ENCODE results near the gene BDH1.
"Not testable (repeated sequence)": the region's sequence is repeated elsewhere in the genome, so short reads cannot be mapped to it uniquely, and the experiment has no call there.

BDH1 gene

GRCh38 chr3:197487911-197488391 lies 67.8 kb downstream of the BDH1 start:
- no peak for DNase-seq (ENCODE audit: low read depth in 2 of 2, low spot score in 1 of 2)

DNA sequence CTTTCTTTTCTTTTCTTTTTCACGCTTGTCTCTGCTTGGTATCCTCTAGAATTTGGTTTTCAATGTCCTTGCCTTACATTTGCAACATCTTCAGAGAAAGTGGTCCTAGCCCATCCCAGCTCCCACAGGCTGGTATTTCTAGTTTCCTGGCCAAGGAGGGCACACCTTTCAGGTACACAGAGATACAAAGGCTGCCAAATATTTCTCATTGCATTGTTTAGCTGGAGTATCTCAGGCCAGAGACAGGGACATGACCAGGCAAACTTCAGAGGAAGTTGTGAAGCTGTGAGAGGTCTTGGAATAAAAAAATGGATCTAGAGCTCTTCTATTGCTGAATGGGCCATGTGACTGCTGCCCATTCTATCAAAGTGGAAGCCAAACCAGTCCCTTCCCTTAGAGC lies 68.9 kb downstream of the BDH1 start:
- no peak for DNase-seq (ENCODE audit: low read depth in 2 of 2, low spot score in 1 of 2)

- no peak for DNase-seq (ENCODE audit: low read depth in 2 of 2, low spot score in 1 of 2)
Measured at GRCh38 chr3:197485143-197485542, 70.6 kb downstream of the BDH1 start.

GRCh38 chr3:197484204-197484901 lies 71.4 kb downstream of the BDH1 start:
- no peak for DNase-seq (ENCODE audit: low read depth in 2 of 2, low spot score in 1 of 2)

DNA sequence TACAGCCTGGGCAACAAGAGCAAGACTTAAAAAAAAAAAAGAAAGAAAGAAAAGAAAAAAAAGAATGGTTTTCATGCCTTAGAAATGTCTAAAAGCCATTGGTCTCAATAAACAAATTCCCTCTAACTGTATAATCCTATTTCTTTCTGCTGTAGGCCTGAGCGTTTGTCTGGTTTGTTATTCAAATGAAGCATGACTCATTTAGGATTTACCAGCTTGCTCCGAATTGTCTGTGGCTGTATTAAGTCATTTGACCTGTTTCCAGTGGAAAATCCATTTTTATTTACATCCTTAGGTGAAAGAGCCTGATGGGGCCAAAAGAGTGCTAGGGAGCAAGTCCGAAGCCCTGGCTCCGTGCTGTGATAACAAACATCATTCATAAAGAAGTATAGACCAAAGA lies 73.8 kb downstream of the BDH1 start:
- no peak for DNase-seq (ENCODE audit: low read depth in 2 of 2, low spot score in 1 of 2)

- no peak for DNase-seq (ENCODE audit: low read depth in 2 of 2, low spot score in 1 of 2)
Measured at GRCh38 chr3:197480320-197480719, 75.4 kb downstream of the BDH1 start.

DNA sequence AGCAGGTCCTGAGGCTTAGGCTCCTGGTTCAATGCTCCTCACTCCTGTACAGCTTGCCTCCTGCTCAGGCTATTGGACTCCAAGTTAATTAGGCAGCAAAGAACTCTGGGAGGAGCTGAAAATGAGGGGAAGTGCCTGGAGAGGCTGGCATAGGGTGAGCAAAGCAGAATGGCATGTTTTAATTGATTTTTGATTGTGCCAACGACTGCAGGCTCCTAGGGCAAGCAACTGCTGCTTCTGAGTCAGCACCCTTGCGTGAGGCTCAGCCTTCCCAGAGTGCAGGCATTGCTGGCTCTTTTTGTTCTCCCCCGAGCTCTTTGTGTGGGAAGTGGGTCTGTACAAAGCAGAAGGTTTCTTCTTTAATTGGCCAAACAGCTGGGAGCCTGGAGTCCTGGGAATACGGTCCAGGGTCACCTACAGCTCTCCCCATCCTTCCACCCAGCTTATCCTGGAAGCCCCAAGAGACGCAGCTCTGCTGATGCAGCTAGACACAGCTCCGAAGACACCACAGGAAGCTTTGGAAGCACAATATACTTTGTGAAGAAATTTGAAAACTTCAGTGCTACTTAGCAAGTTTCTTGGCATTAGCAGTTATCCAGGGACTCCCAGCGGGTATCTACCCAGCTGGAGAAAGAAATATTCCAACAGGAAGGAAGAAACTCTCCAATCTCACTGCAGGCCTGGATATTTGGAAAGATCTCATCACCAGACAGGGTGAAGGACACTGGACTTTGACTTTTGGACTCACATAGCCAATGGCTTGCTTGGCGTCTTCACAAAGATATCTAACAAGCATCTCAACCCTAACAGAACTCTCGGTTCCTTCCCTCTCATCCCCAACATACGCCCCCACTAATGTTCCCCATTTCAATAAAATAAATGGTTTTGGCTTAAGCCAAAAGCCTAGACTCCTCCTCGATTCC lies 76.8 kb downstream of the BDH1 start:
- DNase-seq (ENCODE audit: low read depth in 2 of 2, low spot score in 1 of 2), result no peak

GRCh38 chr3:197477816-197478215 lies 78.0 kb downstream of the BDH1 start:
- not testable (repeated sequence) for DNase-seq (ENCODE audit: low read depth in 2 of 2, low spot score in 1 of 2)

GRCh38 chr3:197475997-197476525 lies 79.7 kb downstream of the BDH1 start:
- no peak for DNase-seq (ENCODE audit: low read depth in 2 of 2, low spot score in 1 of 2)

DNA sequence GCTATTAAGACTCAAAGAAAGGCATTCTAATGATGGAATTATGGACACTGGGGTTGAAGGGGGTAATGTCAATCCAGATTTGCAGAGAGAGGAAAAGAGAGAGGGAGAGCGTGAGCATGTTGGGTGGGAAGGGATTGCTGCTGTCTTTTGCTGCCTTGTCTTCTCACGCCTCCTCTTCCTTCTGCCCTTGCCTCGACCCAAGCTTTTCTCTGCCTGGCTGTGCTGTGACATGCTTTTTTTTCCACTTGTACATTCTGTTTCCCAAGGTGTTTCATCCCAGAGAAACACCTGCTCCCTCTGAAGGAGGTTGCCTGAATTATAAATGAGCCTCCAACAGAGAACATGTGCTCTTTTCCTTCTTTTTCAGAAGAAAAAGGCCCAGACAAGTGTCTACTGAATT lies 80.3 kb downstream of the BDH1 start:
- no peak for DNase-seq (ENCODE audit: low read depth in 2 of 2, low spot score in 1 of 2)

- DNase-seq (ENCODE audit: low read depth in 2 of 2, low spot score in 1 of 2), result no peak
Measured at GRCh38 chr3:197472151-197472550, 83.6 kb downstream of the BDH1 start.

DNA sequence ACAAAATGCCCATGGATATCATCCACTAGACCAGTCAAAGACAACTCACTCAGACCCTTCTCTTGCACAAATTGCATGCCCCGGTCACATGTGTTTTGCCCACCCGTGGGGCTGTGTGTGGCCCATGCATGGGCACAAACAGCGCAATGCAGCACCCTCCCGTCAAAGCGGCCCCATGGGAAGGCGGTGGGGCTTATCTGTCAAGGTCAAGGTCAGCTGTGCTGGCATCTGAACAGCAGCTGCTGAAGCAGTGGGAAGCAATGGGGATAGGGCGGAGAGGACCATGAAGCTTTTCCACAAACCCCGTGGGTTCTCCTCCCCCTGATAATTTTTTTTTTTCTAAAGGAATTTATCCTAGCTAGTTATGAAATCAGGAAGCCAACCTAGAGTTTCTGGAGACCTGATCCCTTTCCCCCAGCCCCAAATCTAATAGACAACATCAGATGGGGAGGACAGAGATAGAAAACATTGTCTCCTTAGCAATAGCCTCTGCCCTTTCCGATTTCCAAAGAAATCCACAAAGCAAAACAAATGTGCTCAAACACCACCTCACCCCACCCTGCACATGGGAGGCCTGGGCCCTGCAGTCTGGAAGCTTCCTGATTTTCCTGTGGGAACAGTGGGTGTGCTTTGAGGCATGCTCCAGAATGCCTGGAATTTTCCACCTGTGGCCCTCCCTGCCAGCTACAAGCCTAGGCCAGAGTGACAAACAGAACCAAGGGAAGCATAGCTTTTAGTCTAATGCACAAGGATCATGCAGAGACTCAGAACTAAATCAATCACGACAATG lies 84.4 kb downstream of the BDH1 start:
- DNase-seq (ENCODE audit: low read depth in 2 of 2, low spot score in 1 of 2), result no peak

DNA sequence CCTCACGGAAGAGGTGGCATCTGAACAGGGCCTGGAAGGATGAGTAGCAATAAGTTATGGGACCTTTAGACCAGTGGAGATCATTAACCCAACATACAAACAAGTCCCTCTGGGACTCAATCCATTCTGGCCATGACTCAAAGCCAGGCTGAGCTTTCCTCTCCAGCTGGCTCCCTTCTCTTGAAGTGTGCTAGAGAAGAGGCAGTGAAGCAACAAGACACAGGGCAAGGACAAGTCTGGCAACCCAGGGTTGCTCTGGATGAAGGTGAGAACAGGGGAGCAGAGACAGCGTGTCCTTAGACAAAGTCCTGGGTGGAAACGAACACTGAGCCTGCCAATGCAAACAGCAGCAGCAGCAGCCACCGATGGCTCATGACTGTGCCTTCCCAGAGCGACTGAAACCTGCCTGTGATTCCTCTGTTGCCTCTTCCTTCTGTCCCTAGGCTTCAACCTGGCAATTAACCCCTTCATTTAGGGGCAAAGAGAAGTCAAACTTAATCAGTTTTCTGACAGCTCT lies 86.8 kb downstream of the BDH1 start:
- no peak for DNase-seq (ENCODE audit: low read depth in 2 of 2, low spot score in 1 of 2)

DNA sequence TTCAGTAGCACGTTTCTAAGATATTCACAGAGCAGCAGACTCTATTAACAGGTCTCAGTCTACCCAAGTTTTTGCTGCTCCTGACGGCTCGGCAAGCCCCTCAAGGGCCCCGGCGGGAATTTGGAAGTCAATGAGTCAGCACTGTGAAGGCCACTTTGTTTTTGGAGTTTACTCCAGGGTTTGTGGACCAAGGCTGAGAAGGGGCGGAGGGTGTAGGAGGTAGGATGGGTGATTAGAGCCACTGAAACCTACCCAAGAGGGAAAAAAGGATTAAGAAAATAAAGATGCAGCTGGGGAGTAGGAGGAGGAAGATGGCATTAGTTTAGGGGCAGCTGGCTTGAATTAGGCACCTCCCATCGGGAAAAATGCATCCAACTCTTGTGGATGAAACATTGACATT lies 87.6 kb downstream of the BDH1 start:
- no peak for DNase-seq (ENCODE audit: low read depth in 2 of 2, low spot score in 1 of 2)

DNA sequence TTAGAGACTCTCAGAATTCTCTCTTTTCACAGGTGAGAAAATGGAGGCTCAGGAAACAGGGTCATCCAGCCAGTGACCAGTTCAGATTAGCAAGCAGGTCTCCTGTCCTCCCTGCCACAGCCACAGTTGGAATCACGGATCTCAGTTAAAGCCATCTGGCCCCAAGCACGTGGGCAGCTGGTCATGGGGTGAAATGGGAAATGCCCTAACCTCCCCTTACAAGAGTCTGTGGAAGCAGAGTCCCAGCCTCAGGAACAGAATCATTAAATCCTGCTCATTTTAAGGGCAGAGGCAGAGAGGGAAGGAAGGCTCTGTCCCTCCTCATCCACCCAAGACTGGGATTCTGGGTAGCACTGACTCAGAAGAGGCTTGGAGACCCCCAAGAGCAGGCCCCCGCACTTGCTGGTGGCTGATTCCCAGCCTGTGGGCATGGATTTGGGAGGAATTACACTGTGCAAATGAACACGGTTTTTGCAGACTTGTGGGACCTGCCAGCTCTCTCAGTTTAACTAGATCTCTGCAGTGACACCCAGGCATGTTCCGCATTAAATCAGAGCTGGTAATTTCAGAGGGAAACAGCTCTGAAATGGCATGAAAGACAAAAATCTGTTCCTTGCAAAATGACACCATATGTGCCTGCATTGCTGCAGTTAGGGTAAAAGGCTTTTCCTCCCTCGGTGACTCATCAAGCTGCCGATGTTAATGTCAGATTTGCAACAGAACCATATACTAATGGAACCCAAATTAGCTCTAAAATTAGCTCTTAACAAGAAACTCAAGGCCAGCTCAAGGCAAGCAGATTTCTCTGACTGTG lies 89.0 kb downstream of the BDH1 start:
- no peak for DNase-seq (ENCODE audit: low read depth in 2 of 2, low spot score in 1 of 2)

DNA sequence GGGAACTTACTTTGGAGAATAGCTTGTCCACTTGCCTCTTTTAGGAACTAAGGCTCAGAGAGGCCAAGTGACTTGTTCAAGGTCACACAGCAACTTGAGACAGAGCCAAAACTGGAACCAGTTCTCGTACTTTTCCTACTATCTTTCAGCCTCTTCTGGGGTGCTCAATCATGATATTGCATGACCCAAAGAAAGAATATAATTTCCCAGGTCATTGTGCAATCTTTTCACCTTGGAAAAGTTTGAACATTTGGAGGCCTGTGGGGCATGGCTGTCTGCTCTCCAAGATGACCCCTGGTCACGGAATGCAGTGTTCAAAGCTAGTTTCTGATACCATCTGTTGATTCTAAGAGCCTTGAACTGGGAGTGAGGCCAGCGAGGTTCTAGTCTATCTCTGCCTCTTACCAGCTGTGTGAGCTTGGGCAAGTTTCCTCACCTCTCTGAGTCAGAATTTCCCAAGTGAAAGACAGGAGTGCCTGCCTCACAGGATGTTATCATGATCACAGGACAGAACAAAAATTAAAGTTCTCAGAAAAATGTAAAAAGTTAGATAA lies 89.7 kb downstream of the BDH1 start:
- DNase-seq (ENCODE audit: low read depth in 2 of 2, low spot score in 1 of 2), result no peak

GRCh38 chr3:197465197-197465995 lies 90.4 kb downstream of the BDH1 start:
- DNase-seq (ENCODE audit: low read depth in 2 of 2, low spot score in 1 of 2), result no peak

DNA sequence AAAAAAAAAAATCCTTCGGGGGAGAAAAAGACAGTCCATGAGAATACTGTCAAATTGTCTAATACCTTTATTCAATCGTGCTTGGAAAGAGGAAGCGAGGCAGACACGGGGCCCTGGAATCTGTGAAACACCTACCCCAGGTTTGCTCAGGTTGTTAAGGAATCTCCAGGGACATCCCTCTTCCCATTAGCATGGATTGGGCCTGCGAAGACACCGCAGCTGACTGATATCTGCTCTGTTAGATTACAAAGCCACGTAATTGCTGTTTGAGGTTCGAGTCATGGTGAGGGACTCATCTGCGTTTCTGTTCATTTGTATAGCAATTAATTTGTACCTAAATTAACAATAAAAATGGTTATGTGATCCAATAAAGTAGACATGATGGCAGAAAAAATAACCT lies 91.0 kb downstream of the BDH1 start:
- no peak for DNase-seq (ENCODE audit: low read depth in 2 of 2, low spot score in 1 of 2)

DNA sequence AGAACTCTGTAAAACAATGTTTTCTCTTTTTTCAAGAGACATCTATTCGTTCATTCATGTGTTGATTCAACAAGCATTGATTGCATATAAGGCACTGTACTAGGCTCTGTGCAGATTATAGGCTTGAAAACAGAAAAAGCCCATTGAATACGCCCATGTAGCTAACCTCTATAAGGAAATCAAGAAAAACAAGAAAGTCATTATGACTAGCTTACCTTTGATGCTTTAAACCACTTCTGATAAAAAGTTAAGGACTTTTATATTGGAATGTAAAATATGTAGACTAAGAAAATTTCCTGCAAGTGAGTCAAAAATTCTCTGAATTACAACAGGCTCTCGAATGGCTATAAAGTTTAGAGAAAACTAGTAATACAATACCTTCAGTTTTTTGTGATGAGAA lies 92.5 kb downstream of the BDH1 start:
- DNase-seq (ENCODE audit: low read depth in 2 of 2, low spot score in 1 of 2), result no peak

All from stimulated activated CD8-positive, alpha-beta memory T cell treated with anti-CD3 and anti-CD28 coated beads, Interleukin-4, amount 100 ng/mL, for 1 hour (primary cell).